Neural progenitor cell (in vitro differentiated cells): ENCODE data around the gene BAIAP3.

Experiments used
- CTCF ChIP-seq: fragments of 200-600 bp; sonication (generic); IDR thresholded peaks from 2 replicates; pipeline ENCODE4 v1.5.1; 2017; ENCODE audit warnings: antibody characterized with exemption, mild to moderate bottlenecking
- EZH2 ChIP-seq: fragments of 200-600 bp; sonication (generic); IDR thresholded peaks from 2 replicates; pipeline ENCODE4 v1.6.1; 2017; ENCODE audit warnings: antibody characterized with exemption, mild to moderate bottlenecking, moderate library complexity
- EZH2phosphoT487 ChIP-seq: fragments of 200-600 bp; sonication (generic); IDR thresholded peaks from 2 replicates; pipeline ENCODE4 v1.6.1; 2017; ENCODE audit warnings: antibody characterized with exemption

- no peak for TF ChIP-seq CTCF
- TF ChIP-seq EZH2phosphoT487 = no peak
- no peak for TF ChIP-seq EZH2
Measured at GRCh38 chr16:1306334-1306733, 27.1 kb upstream of the BAIAP3 start.
